ENCODE data around the gene CIDEB.

The CIDEB gene

GRCh38 chr14:24343795-24344660 lies 36.3 kb upstream of the CIDEB start:
- Histone ChIP-seq H3K4me1 (ENCODE audit: control insufficient read depth in 5 of 5, insufficient read depth in 5 of 5, low read length in 5 of 5) (peaks cover 6 to 25% (median 10%) of the 10 kb centered on the region in 5 donors), H3K27ac (ENCODE audit: low read depth, low read length) (no peak overlapping the region), H3K9me3 (ENCODE audit: control insufficient read depth in 5 of 5, low read length in 5 of 5) (no peaks in the 10 kb centered on the region), H3K4me3 (ENCODE audit: low read depth in 1 of 5, low read length in 5 of 5) (no peak overlapping the region), H3K27me3 (ENCODE audit: control insufficient read depth in 5 of 5, insufficient read depth in 4 of 5, low read length in 5 of 5) (peaks cover 0 to 3% (median 0%) of the 10 kb centered on the region in 5 donors), H3K9ac (ENCODE audit: low read length in 5 of 5) (no peak overlapping the region), H3K36me3 (ENCODE audit: control insufficient read depth in 5 of 5, insufficient read depth in 5 of 5, low read length in 5 of 5) (no peaks in the 10 kb centered on the region)

- Histone ChIP-seq H3K9me3 (ENCODE audit: control insufficient read depth in 5 of 5, low read length in 5 of 5) (no peaks in the 10 kb centered on the region), H3K36me3 (ENCODE audit: control insufficient read depth in 5 of 5, insufficient read depth in 5 of 5, low read length in 5 of 5) (peaks cover 0 to 6% (median 0%) of the 10 kb centered on the region in 5 donors), H3K9ac (ENCODE audit: low read length in 5 of 5) (no peak overlapping the region), H3K27ac (ENCODE audit: low read depth, low read length) (no peak overlapping the region), H3K4me3 (ENCODE audit: low read depth in 1 of 5, low read length in 5 of 5) (no peak overlapping the region), H3K4me1 (ENCODE audit: control insufficient read depth in 5 of 5, insufficient read depth in 5 of 5, low read length in 5 of 5) (peaks cover 10 to 36% (median 19%) of the 10 kb centered on the region in 5 donors), H3K27me3 (ENCODE audit: control insufficient read depth in 5 of 5, insufficient read depth in 4 of 5, low read length in 5 of 5) (peaks cover 0 to 3% (median 0%) of the 10 kb centered on the region in 5 donors)
These were observed 35.1 kb upstream of the CIDEB start for GRCh38 chr14:24342889-24343288.

- H3K27me3 ChIP-seq (ENCODE audit: control insufficient read depth in 5 of 5, insufficient read depth in 4 of 5, low read length in 5 of 5): peaks cover 0 to 7% (median 2%) of the 10 kb centered on the region in 5 donors
These were observed 32.8 kb upstream of the CIDEB start for GRCh38 chr14:24340606-24341005.

GRCh38 chr14:24339284-24340151 lies 31.7 kb upstream of the CIDEB start, which contains the start of gene RIPK3:
RIPK3 (minus strand) TSS chr14:24339991; CDS start chr14:24339826, 165 bp downstream.
- Histone ChIP-seq H3K27ac (ENCODE audit: low read depth, low read length) (peak within 1 kb of the TSS; percentile 30), H3K4me1 (ENCODE audit: control insufficient read depth in 5 of 5, insufficient read depth in 5 of 5, low read length in 5 of 5) (peaks cover 8 to 41% (median 33%) of the 10 kb centered on the region in 5 donors), H3K9ac (ENCODE audit: low read length in 5 of 5) (peak within 1 kb of the TSS; percentile 8 to 62 (median 46))

More at GRCh38 chr14:24340606-24341005, 32.8 kb upstream of the CIDEB start:
- Histone ChIP-seq H3K9me3 (ENCODE audit: control insufficient read depth in 5 of 5, low read length in 5 of 5) (no peaks in the 10 kb centered on the region), H3K4me1 (ENCODE audit: control insufficient read depth in 5 of 5, insufficient read depth in 5 of 5, low read length in 5 of 5) (peaks cover 6 to 30% (median 23%) of the 10 kb centered on the region in 5 donors), H3K9ac (ENCODE audit: low read length in 5 of 5) (no peak overlapping the region), H3K4me3 (ENCODE audit: low read depth in 1 of 5, low read length in 5 of 5) (no peak overlapping the region), H3K27ac (ENCODE audit: low read depth, low read length) (no peak overlapping the region), H3K36me3 (ENCODE audit: control insufficient read depth in 5 of 5, insufficient read depth in 5 of 5, low read length in 5 of 5) (peaks cover 0 to 19% (median 3%) of the 10 kb centered on the region in 5 donors)

GRCh38 chr14:24338843-24339242 lies 31.1 kb upstream of the CIDEB start:
- no peaks in the 10 kb centered on the region for H3K9me3 ChIP-seq (ENCODE audit: control insufficient read depth in 5 of 5, low read length in 5 of 5)
- peak overlapping the region in 4 of 5 donors; percentile 8 to 62 (median 50) for H3K9ac ChIP-seq (ENCODE audit: low read length in 5 of 5)
- H3K36me3 ChIP-seq (ENCODE audit: control insufficient read depth in 5 of 5, insufficient read depth in 5 of 5, low read length in 5 of 5): peaks cover 0 to 19% (median 3%) of the 10 kb centered on the region in 5 donors
- H3K27me3 ChIP-seq (ENCODE audit: control insufficient read depth in 5 of 5, insufficient read depth in 4 of 5, low read length in 5 of 5): peaks cover 0 to 21% (median 15%) of the 10 kb centered on the region in 5 donors
- peaks cover 8 to 47% (median 39%) of the 10 kb centered on the region in 5 donors for H3K4me1 ChIP-seq (ENCODE audit: control insufficient read depth in 5 of 5, insufficient read depth in 5 of 5, low read length in 5 of 5)
- peak overlapping the region; percentile 30 for H3K27ac ChIP-seq (ENCODE audit: low read depth, low read length)
- H3K4me3 ChIP-seq (ENCODE audit: low read depth in 1 of 5, low read length in 5 of 5): peak overlapping the region; percentile 68 to 79 (median 75)

More at GRCh38 chr14:24339284-24340151, 31.7 kb upstream of the CIDEB start, which contains the start of gene RIPK3:
- peaks cover 0 to 15% (median 10%) of the 10 kb centered on the region in 5 donors for H3K27me3 ChIP-seq (ENCODE audit: control insufficient read depth in 5 of 5, insufficient read depth in 4 of 5, low read length in 5 of 5)
- H3K36me3 ChIP-seq (ENCODE audit: control insufficient read depth in 5 of 5, insufficient read depth in 5 of 5, low read length in 5 of 5): peaks cover 0 to 19% (median 3%) of the 10 kb centered on the region in 5 donors
- peak within 1 kb of the TSS; percentile 68 to 83 (median 78) for H3K4me3 ChIP-seq (ENCODE audit: low read depth in 1 of 5, low read length in 5 of 5)
- no peaks in the 10 kb centered on the region for H3K9me3 ChIP-seq (ENCODE audit: control insufficient read depth in 5 of 5, low read length in 5 of 5)

GRCh38 chr14:24337824-24338175 lies 30.0 kb upstream of the CIDEB start:
- Histone ChIP-seq H3K4me3 (ENCODE audit: low read depth in 1 of 5, low read length in 5 of 5) (no peak overlapping the region), H3K27ac (ENCODE audit: low read depth, low read length) (no peak overlapping the region), H3K36me3 (ENCODE audit: control insufficient read depth in 5 of 5, insufficient read depth in 5 of 5, low read length in 5 of 5) (peaks cover 0 to 19% (median 3%) of the 10 kb centered on the region in 5 donors), H3K9ac (ENCODE audit: low read length in 5 of 5) (peak overlapping the region in 1 of 5 donors; percentile 35), H3K4me1 (ENCODE audit: control insufficient read depth in 5 of 5, insufficient read depth in 5 of 5, low read length in 5 of 5) (peaks cover 9 to 54% (median 47%) of the 10 kb centered on the region in 5 donors), H3K27me3 (ENCODE audit: control insufficient read depth in 5 of 5, insufficient read depth in 4 of 5, low read length in 5 of 5) (peaks cover 0 to 22% (median 15%) of the 10 kb centered on the region in 5 donors), H3K9me3 (ENCODE audit: control insufficient read depth in 5 of 5, low read length in 5 of 5) (no peaks in the 10 kb centered on the region)

- H3K4me1 ChIP-seq (ENCODE audit: control insufficient read depth in 5 of 5, insufficient read depth in 5 of 5, low read length in 5 of 5): peaks cover 9 to 60% (median 53%) of the 10 kb centered on the region in 5 donors
These were observed 29.5 kb upstream of the CIDEB start for GRCh38 chr14:24337144-24337823.

GRCh38 chr14:24335461-24336171 lies 27.8 kb upstream of the CIDEB start:
- H3K9me3 ChIP-seq (ENCODE audit: control insufficient read depth in 5 of 5, low read length in 5 of 5): no peaks in the 10 kb centered on the region
- H3K27ac ChIP-seq (ENCODE audit: low read depth, low read length): peak overlapping the region; percentile 88
- peaks cover 0 to 33% (median 4%) of the 10 kb centered on the region in 5 donors for H3K36me3 ChIP-seq (ENCODE audit: control insufficient read depth in 5 of 5, insufficient read depth in 5 of 5, low read length in 5 of 5)
- peak overlapping the region in 1 of 5 donors; percentile 83 for H3K9ac ChIP-seq (ENCODE audit: low read length in 5 of 5)
- peaks cover 0 to 27% (median 20%) of the 10 kb centered on the region in 5 donors for H3K27me3 ChIP-seq (ENCODE audit: control insufficient read depth in 5 of 5, insufficient read depth in 4 of 5, low read length in 5 of 5)
- peak overlapping the region in 4 of 5 donors; percentile 12 to 77 (median 73) for H3K4me3 ChIP-seq (ENCODE audit: low read depth in 1 of 5, low read length in 5 of 5)
- peaks cover 12 to 67% (median 60%) of the 10 kb centered on the region in 5 donors for H3K4me1 ChIP-seq (ENCODE audit: control insufficient read depth in 5 of 5, insufficient read depth in 5 of 5, low read length in 5 of 5)

More at GRCh38 chr14:24337144-24337823, 29.5 kb upstream of the CIDEB start:
- Histone ChIP-seq H3K4me3 (ENCODE audit: low read depth in 1 of 5, low read length in 5 of 5) (no peak overlapping the region), H3K27me3 (ENCODE audit: control insufficient read depth in 5 of 5, insufficient read depth in 4 of 5, low read length in 5 of 5) (peaks cover 0 to 26% (median 18%) of the 10 kb centered on the region in 5 donors), H3K9me3 (ENCODE audit: control insufficient read depth in 5 of 5, low read length in 5 of 5) (no peaks in the 10 kb centered on the region), H3K36me3 (ENCODE audit: control insufficient read depth in 5 of 5, insufficient read depth in 5 of 5, low read length in 5 of 5) (peaks cover 0 to 20% (median 3%) of the 10 kb centered on the region in 5 donors), H3K27ac (ENCODE audit: low read depth, low read length) (no peak overlapping the region), H3K9ac (ENCODE audit: low read length in 5 of 5) (no peak overlapping the region)

Data from subcutaneous abdominal adipose tissue (tissue), 5 donors.